Measurements from ENCODE around the gene GPR12.

- no peak for TF ChIP-seq CTCF (IDR thresholded peaks at IDR 0.05; ENCODE audit: low read length)
- TF ChIP-seq EZH2phosphoT487 (IDR thresholded peaks at IDR 0.05; ENCODE audit: low read length): no peak
Observed at GRCh38 chr13:26716984-26717383, 43.6 kb downstream of the GPR12 start.

Data from MM.1S (cell line).